Measurements from ENCODE around the gene WFS1.

Gene WFS1

GRCh38 chr4:6345096-6345830 lies 75.6 kb downstream of the WFS1 start:
- Histone ChIP-seq H2AFZ (ENCODE audit: low read length) (no peak overlapping the region), H3K27me3 (ENCODE audit: insufficient read depth, low read length, poor library complexity, severe bottlenecking) (no peaks in the 10 kb centered on the region), H3F3A (ENCODE audit: low read depth) (no peaks in the 10 kb centered on the region)

GRCh38 chr4:6345866-6346265 lies 76.2 kb downstream of the WFS1 start:
- Histone ChIP-seq H3K9ac (ENCODE audit: low read depth, low read length, poor library complexity, severe bottlenecking) (no peak overlapping the region), H3K27me3 (ENCODE audit: insufficient read depth, low read length, poor library complexity, severe bottlenecking) (no peaks in the 10 kb centered on the region), H4K20me1 (ENCODE audit: insufficient read depth, low read length, poor library complexity, severe bottlenecking) (no peaks in the 10 kb centered on the region), H3K4me3 (ENCODE audit: low read length, poor library complexity, severe bottlenecking) (no peak overlapping the region), H3F3A (ENCODE audit: low read depth) (no peaks in the 10 kb centered on the region), H2AFZ (ENCODE audit: low read length) (no peak overlapping the region), H3K4me1 (ENCODE audit: insufficient read depth, low read length, poor library complexity, severe bottlenecking) (no peaks in the 10 kb centered on the region), H3K9me2 (replicated peaks; ENCODE audit: low read depth, low read length) (no peaks in the 10 kb centered on the region), H3K36me3 (ENCODE audit: insufficient read depth, low read length) (no peaks in the 10 kb centered on the region), H3K4me2 (ENCODE audit: low read depth, low read length, poor library complexity, severe bottlenecking) (no peak overlapping the region), H3K9me3 (ENCODE audit: insufficient read depth, low read depth, low read length) (no peaks in the 10 kb centered on the region), H3K79me2 (ENCODE audit: insufficient read depth, low read length) (no peaks in the 10 kb centered on the region)
- TF ChIP-seq EZH2phosphoT487 (IDR thresholded peaks at IDR 0.05; ENCODE audit: borderline replicate concordance), result no peak
- TF ChIP-seq, protein P1, sequence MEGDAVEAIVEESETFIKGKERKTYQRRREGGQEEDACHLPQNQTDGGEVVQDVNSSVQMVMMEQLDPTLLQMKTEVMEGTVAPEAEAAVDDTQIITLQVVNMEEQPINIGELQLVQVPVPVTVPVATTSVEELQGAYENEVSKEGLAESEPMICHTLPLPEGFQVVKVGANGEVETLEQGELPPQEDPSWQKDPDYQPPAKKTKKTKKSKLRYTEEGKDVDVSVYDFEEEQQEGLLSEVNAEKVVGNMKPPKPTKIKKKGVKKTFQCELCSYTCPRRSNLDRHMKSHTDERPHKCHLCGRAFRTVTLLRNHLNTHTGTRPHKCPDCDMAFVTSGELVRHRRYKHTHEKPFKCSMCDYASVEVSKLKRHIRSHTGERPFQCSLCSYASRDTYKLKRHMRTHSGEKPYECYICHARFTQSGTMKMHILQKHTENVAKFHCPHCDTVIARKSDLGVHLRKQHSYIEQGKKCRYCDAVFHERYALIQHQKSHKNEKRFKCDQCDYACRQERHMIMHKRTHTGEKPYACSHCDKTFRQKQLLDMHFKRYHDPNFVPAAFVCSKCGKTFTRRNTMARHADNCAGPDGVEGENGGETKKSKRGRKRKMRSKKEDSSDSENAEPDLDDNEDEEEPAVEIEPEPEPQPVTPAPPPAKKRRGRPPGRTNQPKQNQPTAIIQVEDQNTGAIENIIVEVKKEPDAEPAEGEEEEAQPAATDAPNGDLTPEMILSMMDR (conservative IDR thresholded peaks at IDR 0.05; ENCODE audit: low read length), result no peak

More at GRCh38 chr4:6345096-6345830, 75.6 kb downstream of the WFS1 start:
- no peak for TF ChIP-seq EZH2phosphoT487 (IDR thresholded peaks at IDR 0.05; ENCODE audit: borderline replicate concordance)
- TF ChIP-seq, protein P1 (conservative IDR thresholded peaks at IDR 0.05; ENCODE audit: low read length), result no peak
- H3K4me1 ChIP-seq (ENCODE audit: insufficient read depth, low read length, poor library complexity, severe bottlenecking), result no peaks in the 10 kb centered on the region
- H3K4me3 ChIP-seq (ENCODE audit: low read length, poor library complexity, severe bottlenecking), result no peak overlapping the region
- no peaks in the 10 kb centered on the region for H3K9me2 ChIP-seq (replicated peaks; ENCODE audit: low read depth, low read length)
- no peaks in the 10 kb centered on the region for H4K20me1 ChIP-seq (ENCODE audit: insufficient read depth, low read length, poor library complexity, severe bottlenecking)
- no peak overlapping the region for H3K4me2 ChIP-seq (ENCODE audit: low read depth, low read length, poor library complexity, severe bottlenecking)
- no peaks in the 10 kb centered on the region for H3K36me3 ChIP-seq (ENCODE audit: insufficient read depth, low read length)
- H3K9me3 ChIP-seq (ENCODE audit: insufficient read depth, low read depth, low read length), result no peaks in the 10 kb centered on the region
- H3K79me2 ChIP-seq (ENCODE audit: insufficient read depth, low read length), result no peaks in the 10 kb centered on the region
- H3K9ac ChIP-seq (ENCODE audit: low read depth, low read length, poor library complexity, severe bottlenecking), result no peak overlapping the region

DNA sequence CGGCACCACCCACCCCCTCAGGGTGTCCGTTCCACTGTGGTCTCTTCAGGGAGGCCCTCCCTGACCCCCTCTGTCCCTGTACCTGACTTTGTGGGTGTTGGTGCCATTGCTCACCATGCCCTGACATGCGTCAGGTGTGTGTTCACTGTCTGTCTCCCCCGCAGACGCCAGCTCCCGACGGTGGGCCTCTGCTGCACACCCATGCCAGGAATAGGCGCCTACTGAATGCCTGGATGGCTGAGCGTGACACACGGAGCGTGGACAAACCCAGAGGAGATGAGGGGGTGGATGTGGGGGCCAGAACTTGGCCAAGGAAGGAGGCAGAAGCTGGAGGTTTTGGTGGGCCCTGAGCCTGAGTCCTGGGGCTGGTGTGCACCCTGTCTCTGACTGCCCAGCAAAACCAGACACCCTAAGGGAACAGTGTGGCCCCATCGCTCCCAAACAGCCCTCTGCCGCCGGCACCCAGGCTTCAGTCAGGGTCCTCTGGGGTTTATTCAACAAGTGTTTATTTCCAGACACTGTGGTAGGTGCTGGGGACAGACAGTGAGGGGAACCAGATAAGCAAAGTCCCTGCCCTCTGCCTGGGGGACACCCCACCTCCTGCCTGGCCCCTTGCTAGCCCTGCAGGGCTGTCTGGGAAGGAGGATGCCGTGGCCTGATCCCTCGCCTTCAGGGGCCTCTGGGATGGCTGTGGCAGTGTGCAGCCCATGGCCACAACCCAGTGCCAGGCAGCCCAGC lies 76.9 kb downstream of the WFS1 start:
- Histone ChIP-seq H4K20me1 (ENCODE audit: insufficient read depth, low read length, poor library complexity, severe bottlenecking) (no peaks in the 10 kb centered on the region), H2AFZ (ENCODE audit: low read length) (no peak overlapping the region), H3K9me3 (ENCODE audit: insufficient read depth, low read depth, low read length) (no peaks in the 10 kb centered on the region), H3K4me1 (ENCODE audit: insufficient read depth, low read length, poor library complexity, severe bottlenecking) (no peaks in the 10 kb centered on the region), H3K9me2 (replicated peaks; ENCODE audit: low read depth, low read length) (no peaks in the 10 kb centered on the region), H3F3A (ENCODE audit: low read depth) (no peaks in the 10 kb centered on the region), H3K9ac (ENCODE audit: low read depth, low read length, poor library complexity, severe bottlenecking) (no peak overlapping the region), H3K4me2 (ENCODE audit: low read depth, low read length, poor library complexity, severe bottlenecking) (no peak overlapping the region), H3K4me3 (ENCODE audit: low read length, poor library complexity, severe bottlenecking) (no peak overlapping the region), H3K27me3 (ENCODE audit: insufficient read depth, low read length, poor library complexity, severe bottlenecking) (no peaks in the 10 kb centered on the region), H3K79me2 (ENCODE audit: insufficient read depth, low read length) (no peaks in the 10 kb centered on the region), H3K36me3 (ENCODE audit: insufficient read depth, low read length) (no peaks in the 10 kb centered on the region)
- TF ChIP-seq EZH2phosphoT487 (IDR thresholded peaks at IDR 0.05; ENCODE audit: borderline replicate concordance), result no peak
- TF ChIP-seq, protein P1 (conservative IDR thresholded peaks at IDR 0.05; ENCODE audit: low read length), result no peak

Data from Loucy (cell line).